Activated CD8-positive, alpha-beta memory T cell treated with anti-CD3 and anti-CD28 coated beads, Interleukin-2, amount 50 U/mL, for 24 hours (primary cell): ENCODE data around the gene MAFG.

ENCODE experiments used
- DNase-seq: peaks from one replicate; pipeline ENCODE4 v3.0.0-alpha.2; 2020; ENCODE audit errors: extremely low read depth

Gene MAFG

DNA sequence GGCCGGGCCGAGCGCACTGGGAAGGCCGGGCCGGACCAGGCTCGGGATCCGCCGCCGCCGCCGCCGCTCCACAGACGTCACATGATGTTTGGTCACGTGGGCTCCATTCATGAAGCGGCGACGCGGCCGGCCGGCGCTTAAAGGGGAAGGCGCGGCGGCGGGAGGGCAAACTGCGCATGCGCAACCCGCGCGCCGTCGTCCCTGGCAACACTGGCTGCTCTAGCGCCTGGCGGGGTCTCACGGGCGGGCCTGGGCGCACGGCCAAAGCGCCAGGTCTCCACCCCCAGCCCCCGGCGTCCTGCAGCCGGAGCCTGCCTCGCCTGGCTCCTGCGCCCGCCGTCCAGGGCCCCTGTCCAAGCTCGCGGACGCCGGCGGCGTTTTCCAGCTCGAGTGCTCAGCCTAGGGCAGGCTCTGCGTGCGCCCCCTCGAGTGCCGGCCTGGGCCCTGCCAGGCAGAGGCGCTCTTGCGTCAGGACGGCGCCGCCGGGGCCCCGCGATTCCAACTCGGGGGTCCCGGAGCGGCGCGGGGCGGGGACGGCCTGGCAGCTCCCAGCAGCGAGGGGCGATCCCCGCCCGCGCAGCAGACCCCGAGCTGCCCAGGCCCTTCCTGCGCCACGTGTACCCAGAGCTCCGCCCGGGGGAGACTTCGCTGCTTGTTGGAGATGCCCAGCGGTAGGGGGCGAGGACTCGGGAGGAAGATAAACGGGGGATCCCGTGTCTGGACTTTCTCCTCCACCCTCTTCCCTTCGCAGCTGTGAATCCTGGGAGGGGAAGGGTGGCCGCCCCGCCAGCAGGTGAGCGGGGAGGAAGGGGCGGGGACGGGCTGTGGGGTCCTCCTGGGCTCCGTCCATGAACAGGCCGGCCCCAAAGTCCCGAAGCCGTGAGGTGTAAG lies at the start of gene MAFG:
Gene MAFG (minus strand): TSS at position 83 of the 891 bp plus-strand sequence. CDS start 4,550 bp downstream, outside the sequence.
- peak; percentile 68 for DNase-seq

DNA sequence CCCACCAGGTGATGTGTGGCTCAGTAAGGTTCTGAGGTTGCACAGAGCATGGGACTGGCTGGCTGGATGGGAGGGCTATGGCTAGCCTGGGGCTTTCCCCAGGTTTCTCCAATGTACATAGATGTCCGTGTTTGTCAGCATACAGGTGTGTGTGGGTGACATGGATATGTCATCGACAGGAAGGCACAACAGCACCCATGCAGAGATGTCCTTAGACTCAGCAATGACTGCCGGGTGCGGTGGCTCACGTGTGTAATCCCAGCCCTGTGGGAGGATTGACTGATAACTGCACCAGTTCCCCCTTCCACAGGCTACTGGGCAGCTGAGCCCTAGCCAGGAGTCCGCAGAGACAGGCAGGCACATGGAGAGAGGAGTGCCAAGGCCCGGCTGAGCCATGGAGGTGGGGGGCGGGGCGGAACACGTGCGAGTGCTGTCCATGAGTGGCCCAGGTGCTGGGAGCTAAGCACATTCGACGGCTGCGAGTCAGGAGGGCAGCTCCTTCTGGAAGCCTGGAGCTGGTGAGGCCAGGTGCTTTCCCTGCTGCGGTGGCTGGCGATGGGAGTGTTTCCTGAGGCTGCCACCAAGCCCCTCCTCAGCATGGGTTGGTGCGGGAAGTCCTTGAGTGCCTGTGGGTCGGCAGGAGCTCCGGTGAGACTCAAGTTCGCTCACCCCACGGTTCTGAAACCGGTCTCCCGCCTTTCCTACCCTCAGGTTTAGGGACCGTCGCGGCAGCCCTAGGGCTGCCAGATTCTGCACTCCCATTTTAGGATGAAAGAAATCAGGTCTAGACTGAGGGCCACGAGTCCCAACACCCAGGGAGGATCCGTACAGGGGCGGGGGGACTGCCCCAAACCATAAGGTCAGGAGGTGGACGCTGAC lies 49.0 kb upstream of the MAFG start:
- DNase-seq: no peak

- no peak for DNase-seq
Observed at GRCh38 chr17:81973432-81973831, 45.9 kb upstream of the MAFG start.

DNA sequence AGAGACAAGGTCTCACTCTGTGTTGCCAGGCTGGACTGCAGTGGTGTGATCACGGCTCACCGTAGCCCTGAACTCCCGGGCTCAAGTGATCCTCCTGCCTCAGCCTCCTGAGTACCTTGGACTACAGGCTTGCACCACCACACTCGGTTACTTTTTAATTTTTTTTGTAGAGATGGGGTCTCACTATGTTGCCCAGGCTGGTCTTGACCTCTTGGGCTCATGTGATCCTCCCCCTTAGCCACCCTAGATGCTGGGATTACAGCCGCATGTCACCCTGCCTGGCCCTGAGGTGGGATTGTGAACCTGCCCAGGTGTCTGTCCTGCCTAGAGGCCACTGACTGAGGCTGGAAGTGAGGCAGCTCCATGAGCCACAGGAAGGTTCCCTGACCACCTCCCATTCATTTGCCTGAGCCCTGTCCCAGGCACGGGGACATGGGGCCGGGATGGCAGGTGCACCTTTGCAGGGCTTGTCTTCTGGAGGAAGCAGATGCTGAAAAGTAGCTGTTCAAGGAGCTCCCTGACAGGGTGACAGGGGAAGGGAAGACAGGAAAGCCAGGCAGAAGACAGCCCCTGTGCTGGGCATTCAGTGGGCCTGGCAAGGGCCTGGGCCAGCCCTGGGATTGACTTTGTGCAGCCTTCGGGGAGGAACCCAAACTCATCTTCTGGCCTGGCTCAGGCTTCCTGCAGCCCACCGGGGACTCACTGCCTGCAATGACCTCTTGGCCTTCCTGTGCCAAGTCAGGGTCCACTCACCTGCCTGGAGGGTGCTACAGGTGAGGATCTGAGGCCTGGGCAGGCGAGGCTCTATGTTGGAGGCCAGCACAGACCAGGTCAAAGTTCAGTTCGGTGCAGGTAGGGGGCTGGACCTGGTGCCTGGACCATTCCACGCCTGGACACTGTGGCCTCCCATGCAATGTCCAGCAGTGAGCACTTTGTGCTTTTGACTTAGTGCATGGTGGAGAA lies 41.6 kb upstream of the MAFG start:
- DNase-seq: no peak

- DNase-seq: no peak
Observed at GRCh38 chr17:81968396-81968745, 40.8 kb upstream of the MAFG start.

GRCh38 chr17:81967533-81968395 lies 40.2 kb upstream of the MAFG start:
- peak; percentile 73 for DNase-seq

DNA sequence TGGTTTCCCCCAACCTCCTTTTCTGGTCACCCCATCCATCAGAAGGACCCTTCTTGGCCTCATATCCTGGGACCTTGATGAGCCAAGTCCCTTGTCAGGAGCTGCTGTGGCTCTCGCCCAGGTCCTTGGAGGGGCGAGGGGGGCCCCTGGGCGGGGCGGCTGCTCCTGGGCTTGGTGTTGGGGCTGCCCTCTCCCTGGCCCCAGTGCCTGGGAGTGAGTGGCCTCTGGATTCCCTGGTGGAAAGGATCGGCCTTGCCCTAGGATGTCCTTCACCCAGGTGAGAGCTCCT lies 39.7 kb upstream of the MAFG start:
- no peak for DNase-seq

- DNase-seq: no peak
Observed at GRCh38 chr17:81966343-81967243, 39.1 kb upstream of the MAFG start.

DNA sequence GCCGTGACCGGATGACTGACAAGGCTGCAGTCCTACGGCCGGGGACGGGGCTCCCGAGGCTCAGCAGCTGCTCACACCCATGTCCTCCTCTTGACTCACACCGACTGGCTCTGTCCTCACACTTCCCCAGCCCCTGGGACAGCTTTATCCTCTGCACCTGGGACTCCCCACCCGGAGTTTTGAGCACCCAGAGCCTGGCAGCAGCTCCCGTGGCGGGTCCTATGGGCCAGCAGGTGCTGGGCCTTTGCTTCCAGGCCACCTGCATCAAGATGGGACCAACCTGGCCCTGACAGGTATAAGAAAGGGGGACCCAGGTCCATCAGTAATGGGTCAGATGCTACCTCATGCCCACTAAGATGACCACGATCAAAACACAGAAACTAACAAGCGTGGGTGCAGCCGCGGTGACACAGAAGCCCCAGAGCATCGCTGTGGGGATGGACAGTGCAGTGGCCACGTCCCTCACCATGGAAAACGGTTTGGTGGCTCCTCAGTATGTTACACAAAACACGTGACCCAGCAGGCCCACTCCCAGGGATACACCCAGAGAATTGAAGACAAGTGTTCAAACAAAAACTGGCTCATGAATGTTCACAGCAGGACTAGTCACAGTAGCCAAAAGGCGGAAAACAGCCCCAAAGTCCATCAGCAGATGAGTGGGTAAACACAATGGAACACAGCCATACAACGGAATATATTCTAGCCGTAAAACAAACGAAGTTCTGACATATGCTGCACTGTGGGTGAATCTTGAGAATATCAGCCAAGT lies 36.7 kb upstream of the MAFG start:
- DNase-seq: no peak

DNA sequence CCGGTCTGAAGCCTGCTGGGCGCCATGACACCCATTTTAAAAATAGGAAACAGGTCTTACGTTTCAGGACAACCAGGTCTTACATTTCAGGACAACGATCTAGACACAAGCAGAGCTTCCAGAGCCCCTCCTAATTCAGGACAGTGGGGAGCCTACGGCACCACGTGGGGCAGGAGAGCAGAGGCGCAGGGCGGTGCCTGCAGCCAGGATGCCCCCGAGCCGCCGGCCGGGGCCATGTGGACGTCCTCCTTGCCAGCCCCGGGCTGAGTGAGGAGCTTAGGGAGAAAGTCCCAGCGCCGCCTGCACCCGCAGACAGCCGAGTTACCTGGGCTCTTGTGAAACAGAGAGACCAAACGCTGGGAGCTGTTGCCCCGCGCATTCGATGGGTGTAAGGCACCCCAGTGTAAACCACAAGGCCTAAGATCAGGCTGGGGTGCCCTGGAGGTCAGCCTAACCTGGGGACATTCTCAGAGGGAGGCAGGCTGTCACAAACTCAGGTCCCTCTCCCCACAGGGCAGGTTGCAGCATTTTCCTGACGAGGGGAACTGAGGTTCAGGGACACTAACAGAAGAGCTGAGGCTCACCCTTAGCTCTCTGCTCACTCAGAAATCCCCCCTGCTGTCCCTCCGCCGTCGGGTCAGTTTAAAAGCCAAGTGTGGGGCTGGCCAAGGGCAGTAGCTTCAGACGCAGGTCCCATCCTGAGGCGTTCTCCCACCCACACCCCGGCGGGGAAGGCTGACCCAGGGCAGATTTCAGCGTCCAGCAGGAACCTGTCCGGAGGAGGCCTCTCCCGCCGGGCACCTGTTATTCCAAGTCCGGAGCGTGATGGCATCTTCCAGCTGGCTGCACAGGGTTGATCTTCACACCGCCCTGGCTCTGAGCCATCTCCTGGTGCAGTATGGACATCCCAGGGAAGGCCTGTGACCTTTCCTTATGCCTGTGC lies 35.2 kb upstream of the MAFG start:
- no peak for DNase-seq

DNA sequence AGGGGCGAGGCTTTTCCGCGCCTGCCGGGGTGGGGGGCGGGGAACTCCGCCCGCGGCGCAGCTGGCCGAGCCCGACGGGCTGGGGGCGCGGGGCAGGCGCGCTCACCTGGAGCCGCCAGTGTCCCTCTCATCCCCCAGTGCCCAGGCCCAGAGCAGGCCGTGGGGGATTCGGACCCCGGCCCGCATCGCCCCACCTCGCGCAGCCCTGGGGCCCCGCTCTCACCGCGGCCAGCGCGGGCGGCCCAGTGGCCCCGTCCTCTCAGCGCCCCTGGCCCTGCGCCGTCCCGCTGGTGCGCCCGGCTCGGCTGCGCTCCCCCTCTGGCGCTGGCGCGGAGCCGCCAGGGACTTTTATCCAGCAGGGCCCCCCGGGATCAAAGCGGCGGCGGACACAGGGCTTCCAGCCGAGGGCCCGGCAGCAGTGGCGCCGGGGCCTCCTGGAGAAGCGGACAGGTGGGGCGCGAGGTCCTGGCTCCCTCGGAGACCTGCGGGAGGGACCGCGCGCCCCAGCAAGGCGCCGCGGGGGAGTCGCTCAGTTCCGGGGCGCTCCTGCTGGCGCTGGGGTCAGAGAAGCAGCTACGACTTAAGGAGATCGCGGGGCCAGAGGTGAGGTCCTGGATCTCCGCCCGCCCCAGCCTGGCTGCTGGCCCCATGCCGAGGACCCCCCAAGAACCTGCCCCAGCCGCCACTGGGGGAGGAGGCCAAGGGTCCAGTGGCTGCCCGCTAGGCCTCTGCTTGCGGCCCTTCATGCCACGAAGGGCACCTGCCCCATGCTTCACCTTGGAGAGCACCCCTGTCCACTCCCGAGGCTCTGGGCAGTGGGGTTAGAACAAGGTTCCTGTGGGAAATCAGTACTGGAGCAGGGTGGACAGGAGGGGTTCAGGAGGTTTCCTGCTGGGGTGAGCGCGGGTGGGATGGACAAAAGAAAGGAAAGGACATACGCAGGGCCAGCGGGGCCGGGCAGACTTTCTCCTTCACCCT lies 34.3 kb upstream of the MAFG start:
- DNase-seq: no peak

DNA sequence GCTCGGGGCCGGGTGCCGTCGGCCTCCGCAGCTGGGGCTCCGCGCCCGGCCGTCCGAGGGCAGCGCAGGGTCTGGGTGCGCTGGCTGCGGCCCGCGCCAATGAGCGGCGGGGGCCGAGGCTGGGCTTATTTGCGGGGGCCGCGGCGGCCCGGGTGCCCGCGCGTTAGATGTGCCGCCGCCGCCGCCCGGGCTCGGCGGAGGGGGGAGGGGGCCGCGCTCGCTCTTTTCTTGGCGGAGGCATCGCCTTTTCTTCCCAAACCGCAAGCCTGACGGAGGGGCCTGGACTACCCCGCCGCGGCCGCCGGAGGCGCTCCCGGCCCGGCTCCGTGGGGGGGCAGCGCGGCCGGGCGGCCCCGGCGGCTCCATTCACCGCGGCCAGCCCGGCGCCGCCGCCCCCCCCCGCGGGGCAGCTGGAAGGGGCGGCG lies 33.6 kb upstream of the MAFG start, which contains the start of gene NOTUM:
Gene NOTUM (minus strand): TSS at position 101 of the 425 bp plus-strand sequence. CDS start 278 bp downstream, outside the sequence.
- DNase-seq: no peak

GRCh38 chr17:81960130-81960958 lies 32.8 kb upstream of the MAFG start:
- no peak for DNase-seq

- DNase-seq: no peak
Observed at GRCh38 chr17:81959362-81960129, 32.0 kb upstream of the MAFG start.
